ENCODE results near the gene RPL27A. TPM values are rescaled to one million over a fixed set of nuclear protein-coding genes. Genes with fewer than 3 reads are reported as not detected.

Gene RPL27A
- polyA plus RNA-seq, 1 of the 3 experiments (the other 2 are of a cell fraction): 1,162 TPM

DNA sequence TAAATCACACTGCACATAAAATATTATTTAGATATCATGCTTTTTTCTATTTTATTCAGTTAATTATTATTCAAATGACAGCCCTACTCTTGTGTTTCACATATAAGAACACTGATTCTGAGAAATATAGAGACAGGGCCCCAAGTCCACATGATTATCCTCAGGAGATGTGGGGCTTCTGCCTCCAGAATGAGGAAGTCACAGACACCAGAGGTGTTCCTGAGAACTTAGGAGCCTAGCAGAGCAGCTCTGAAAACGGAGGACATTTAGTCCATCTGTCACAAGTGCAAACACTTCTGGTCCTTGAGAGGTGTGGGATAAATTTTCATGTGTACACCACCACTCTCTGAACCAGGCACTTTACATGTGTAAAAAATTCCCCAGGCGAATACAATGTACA lies 26.3 kb upstream of the RPL27A start (continued):
- no peak for TF ChIP-seq MXI1 (IDR thresholded peaks at IDR 0.05; ENCODE audit: low read depth, low read length)
- TF ChIP-seq FOSL2 (IDR thresholded peaks at IDR 0.05; ENCODE audit: borderline replicate concordance, low read depth): no peak
- TF ChIP-seq, protein P1, sequence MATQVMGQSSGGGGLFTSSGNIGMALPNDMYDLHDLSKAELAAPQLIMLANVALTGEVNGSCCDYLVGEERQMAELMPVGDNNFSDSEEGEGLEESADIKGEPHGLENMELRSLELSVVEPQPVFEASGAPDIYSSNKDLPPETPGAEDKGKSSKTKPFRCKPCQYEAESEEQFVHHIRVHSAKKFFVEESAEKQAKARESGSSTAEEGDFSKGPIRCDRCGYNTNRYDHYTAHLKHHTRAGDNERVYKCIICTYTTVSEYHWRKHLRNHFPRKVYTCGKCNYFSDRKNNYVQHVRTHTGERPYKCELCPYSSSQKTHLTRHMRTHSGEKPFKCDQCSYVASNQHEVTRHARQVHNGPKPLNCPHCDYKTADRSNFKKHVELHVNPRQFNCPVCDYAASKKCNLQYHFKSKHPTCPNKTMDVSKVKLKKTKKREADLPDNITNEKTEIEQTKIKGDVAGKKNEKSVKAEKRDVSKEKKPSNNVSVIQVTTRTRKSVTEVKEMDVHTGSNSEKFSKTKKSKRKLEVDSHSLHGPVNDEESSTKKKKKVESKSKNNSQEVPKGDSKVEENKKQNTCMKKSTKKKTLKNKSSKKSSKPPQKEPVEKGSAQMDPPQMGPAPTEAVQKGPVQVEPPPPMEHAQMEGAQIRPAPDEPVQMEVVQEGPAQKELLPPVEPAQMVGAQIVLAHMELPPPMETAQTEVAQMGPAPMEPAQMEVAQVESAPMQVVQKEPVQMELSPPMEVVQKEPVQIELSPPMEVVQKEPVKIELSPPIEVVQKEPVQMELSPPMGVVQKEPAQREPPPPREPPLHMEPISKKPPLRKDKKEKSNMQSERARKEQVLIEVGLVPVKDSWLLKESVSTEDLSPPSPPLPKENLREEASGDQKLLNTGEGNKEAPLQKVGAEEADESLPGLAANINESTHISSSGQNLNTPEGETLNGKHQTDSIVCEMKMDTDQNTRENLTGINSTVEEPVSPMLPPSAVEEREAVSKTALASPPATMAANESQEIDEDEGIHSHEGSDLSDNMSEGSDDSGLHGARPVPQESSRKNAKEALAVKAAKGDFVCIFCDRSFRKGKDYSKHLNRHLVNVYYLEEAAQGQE (IDR thresholded peaks at IDR 0.05; ENCODE audit: low read depth, low read length): no peak
- TF ChIP-seq, protein P2, sequence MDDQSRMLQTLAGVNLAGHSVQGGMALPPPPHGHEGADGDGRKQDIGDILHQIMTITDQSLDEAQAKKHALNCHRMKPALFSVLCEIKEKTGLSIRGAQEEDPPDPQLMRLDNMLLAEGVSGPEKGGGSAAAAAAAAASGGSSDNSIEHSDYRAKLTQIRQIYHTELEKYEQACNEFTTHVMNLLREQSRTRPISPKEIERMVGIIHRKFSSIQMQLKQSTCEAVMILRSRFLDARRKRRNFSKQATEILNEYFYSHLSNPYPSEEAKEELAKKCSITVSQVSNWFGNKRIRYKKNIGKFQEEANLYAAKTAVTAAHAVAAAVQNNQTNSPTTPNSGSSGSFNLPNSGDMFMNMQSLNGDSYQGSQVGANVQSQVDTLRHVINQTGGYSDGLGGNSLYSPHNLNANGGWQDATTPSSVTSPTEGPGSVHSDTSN (IDR thresholded peaks at IDR 0.05): no peak

DNA sequence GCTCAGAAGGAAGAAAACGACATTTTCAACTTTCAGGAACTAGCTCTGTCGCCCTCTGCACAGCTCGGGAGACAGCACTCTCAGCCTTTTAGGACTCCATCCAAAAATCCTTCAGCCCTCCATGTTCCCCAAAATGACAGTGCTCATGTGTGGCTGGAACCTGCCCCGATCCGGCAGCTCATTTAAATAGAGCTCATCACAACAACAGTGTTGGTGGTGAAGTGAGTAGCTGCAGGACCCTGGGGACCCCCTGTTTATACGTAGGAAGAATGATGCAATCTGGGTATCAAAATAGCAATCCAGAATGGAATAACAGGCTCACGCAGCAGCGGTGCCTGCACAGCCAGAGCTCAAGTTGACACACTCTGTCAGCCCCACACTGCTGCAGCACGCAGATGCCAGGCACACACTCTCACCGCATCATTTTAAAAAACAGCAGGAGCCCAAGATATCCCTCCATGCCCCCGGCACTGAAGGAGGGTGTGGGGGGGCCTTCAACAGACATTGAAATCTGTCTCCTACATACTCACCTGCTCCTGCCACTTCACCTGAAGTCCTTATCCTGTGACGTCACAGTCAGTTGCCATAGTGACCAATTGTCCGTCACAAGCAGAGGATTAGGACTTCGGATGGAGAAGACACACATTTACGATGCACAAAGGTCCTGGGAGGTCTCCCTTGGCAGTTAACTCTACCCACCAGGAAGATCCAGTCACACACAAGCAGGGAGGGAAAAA lies 24.1 kb upstream of the RPL27A start:
- 94% methylated on average over 14 of the region's 15 CpGs for WGBS (ENCODE audit: low lambda C conversion rate)
- Histone ChIP-seq H2AFZ (ENCODE audit: low read depth) (no peak overlapping the region), H4K20me1 (ENCODE audit: insufficient read depth) (no peaks in the 10 kb centered on the region), H3K36me3 (replicated peaks in 1 of 2; ENCODE audit: control insufficient read depth in 1 of 2, insufficient read depth in 2 of 2, low read length in 1 of 2) (no peaks in the 10 kb centered on the region), H3K9me2 (no peaks in the 10 kb centered on the region), H3K27me3 (ENCODE audit: insufficient read depth) (no peaks in the 10 kb centered on the region), H3K4me1 (ENCODE audit: control insufficient read depth in 1 of 2, insufficient read depth in 2 of 2, low read depth in 1 of 2, low read length in 1 of 2) (no peaks in the 10 kb centered on the region; a peak in 1 of 4 replicates), H3K9ac (no peak overlapping the region), H3K27ac (ENCODE audit: low read depth in 2 of 2, low read length in 1 of 2) (no peak overlapping the region), H3K4me3 (ENCODE audit: low read depth in 2 of 2, low read length in 1 of 2) (no peak overlapping the region), H3K9me3 (no peaks in the 10 kb centered on the region), H3F3A (replicated peaks; ENCODE audit: insufficient read depth) (no peaks in the 10 kb centered on the region), H3K4me2 (no peak overlapping the region), H3K79me2 (ENCODE audit: insufficient read depth) (no peaks in the 10 kb centered on the region)
- POLR2A ChIA-PET: interaction anchor here (1.4 kb wide), 1 partner anchor 13 kb away, joined by 3 read pairs; no protein-coding TSS in a partner anchor
- DNase-seq: no peak
- CTCF ChIA-PET: interaction anchor here (0.8 kb wide), 1 partner anchor 156 kb away, joined by 3 read pairs; no protein-coding TSS in a partner anchor
- TF ChIP-seq, protein P3, sequence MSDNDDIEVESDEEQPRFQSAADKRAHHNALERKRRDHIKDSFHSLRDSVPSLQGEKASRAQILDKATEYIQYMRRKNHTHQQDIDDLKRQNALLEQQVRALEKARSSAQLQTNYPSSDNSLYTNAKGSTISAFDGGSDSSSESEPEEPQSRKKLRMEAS (IDR thresholded peaks at IDR 0.05; ENCODE audit: low read depth): no peak
- TF ChIP-seq JUND (IDR thresholded peaks at IDR 0.05) (no peak), ELF1 (IDR thresholded peaks at IDR 0.05) (no peak), SIN3A (IDR thresholded peaks at IDR 0.05; ENCODE audit: borderline replicate concordance, low read depth, low read length) (no peak), RAD21 (IDR thresholded peaks at IDR 0.05; ENCODE audit: low read length) (no peak), EZH2phosphoT487 (IDR thresholded peaks at IDR 0.05; ENCODE audit: borderline replicate concordance, low read depth) (no peak), FOXM1 (IDR thresholded peaks at IDR 0.05; ENCODE audit: low read depth) (no peak), MXI1 (IDR thresholded peaks at IDR 0.05; ENCODE audit: low read depth, low read length) (no peak), POLR2AphosphoS5 (IDR thresholded peaks at IDR 0.05; ENCODE audit: low read depth, low read length) (no peak), FOXJ3 (CRISPR knock-in tag; IDR thresholded peaks at IDR 0.05) (no peak)
- TF ChIP-seq, protein P1 (IDR thresholded peaks at IDR 0.05; ENCODE audit: low read depth, low read length): no peak
- TF ChIP-seq, protein P4, sequence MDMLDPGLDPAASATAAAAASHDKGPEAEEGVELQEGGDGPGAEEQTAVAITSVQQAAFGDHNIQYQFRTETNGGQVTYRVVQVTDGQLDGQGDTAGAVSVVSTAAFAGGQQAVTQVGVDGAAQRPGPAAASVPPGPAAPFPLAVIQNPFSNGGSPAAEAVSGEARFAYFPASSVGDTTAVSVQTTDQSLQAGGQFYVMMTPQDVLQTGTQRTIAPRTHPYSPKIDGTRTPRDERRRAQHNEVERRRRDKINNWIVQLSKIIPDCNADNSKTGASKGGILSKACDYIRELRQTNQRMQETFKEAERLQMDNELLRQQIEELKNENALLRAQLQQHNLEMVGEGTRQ (IDR thresholded peaks at IDR 0.05; ENCODE audit: borderline replicate concordance, low read depth, low read length): no peak
